Tibial nerve (tissue), 4 donors: ENCODE measurements around the gene FAM131C.

Experiments used
- EP300 ChIP-seq, 2 donors: sonication (generic); formaldehyde crosslinking; IDR thresholded peaks; one replicate each; pipeline ENCODE4 v1.6.1; 2017; ENCODE audit warnings: antibody characterized with exemption in 2 of 2, mild to moderate bottlenecking in 1 of 2
- POLR2A ChIP-seq, 2 donors: fragments of 450-650 bp; IDR thresholded peaks; one replicate each; pipeline ENCODE4 v1.6.1; 2017; ENCODE audit warnings: antibody characterized with exemption in 2 of 2, mild to moderate bottlenecking in 2 of 2, moderate library complexity in 2 of 2
- TF ChIP-seq, protein P1 (sequence below), 5 experiments: fragments of 200-600 bp in 3 of 5; fragments of 450-650 bp in 2 of 5; sonication (generic) in 3 of 5; IDR thresholded peaks; one replicate each; pipeline ENCODE4 v1.5.1; 2016 to 2019; ENCODE audit warnings: antibody characterized with exemption in 5 of 5, mild to moderate bottlenecking in 3 of 5, moderate library complexity in 2 of 5

DNA sequence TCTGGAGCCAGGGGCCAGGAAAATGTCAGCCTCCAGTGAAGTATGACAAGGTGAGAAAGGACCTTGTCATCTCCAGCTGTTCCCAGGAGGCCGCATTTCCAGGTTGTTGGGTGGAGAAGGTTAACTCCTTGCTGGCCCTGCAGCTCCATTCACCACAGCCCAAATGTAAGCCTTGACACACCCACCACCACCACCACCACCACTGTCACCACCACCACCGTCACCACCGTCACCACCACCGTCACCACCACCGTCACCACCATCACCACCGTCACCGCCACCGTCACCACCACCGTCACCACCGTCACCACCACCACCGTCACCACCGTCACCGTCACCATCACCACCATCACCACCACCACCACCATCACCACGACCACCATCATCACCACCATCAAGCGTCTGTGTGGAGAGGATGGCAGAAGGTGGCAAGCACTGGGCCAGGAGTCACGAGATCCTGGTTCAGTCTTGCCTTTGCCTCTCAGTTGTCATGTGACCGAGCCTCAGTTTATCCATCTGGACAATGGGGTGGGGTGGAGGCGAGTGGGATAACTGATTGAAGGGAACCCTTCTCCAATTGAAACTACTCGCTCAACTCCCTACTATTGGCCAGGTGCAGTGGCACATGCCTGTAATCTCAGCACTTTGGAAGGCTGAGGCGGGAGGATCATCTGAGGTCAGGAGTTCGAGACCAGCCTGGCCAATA, 21.2 kb upstream of the FAM131C start:
- TF ChIP-seq POLR2A (IDR thresholded peaks at IDR 0.05) (no peak), EP300 (IDR thresholded peaks at IDR 0.05) (no peak)
- TF ChIP-seq, protein P1, sequence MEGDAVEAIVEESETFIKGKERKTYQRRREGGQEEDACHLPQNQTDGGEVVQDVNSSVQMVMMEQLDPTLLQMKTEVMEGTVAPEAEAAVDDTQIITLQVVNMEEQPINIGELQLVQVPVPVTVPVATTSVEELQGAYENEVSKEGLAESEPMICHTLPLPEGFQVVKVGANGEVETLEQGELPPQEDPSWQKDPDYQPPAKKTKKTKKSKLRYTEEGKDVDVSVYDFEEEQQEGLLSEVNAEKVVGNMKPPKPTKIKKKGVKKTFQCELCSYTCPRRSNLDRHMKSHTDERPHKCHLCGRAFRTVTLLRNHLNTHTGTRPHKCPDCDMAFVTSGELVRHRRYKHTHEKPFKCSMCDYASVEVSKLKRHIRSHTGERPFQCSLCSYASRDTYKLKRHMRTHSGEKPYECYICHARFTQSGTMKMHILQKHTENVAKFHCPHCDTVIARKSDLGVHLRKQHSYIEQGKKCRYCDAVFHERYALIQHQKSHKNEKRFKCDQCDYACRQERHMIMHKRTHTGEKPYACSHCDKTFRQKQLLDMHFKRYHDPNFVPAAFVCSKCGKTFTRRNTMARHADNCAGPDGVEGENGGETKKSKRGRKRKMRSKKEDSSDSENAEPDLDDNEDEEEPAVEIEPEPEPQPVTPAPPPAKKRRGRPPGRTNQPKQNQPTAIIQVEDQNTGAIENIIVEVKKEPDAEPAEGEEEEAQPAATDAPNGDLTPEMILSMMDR (IDR thresholded peaks at IDR 0.05): no peak
